ENCODE results near the gene MBNL3. TPM values are rescaled to one million over a fixed set of nuclear protein-coding genes. Genes with fewer than 3 reads are reported as not detected.

The MBNL3 gene
- total RNA-seq, 4 donors from 2014 or later = 1.7 to 4.5 (median 2.8) TPM

GRCh38 chrX:132353430-132353829 is 135.4 kb downstream of the MBNL3 start:
- ATAC-seq (no peak), DNase-seq (no peak)
- no peaks in the 10 kb centered on the region for H3K4me1 ChIP-seq
- H3K36me3 ChIP-seq = no peaks in the 10 kb centered on the region
- no peaks in the 10 kb centered on the region for H3K27me3 ChIP-seq
- in situ Hi-C loops (cut with MboI; ENCODE audit: low sequenced_read_pairs in 4 of 4) (no loop called here), intact Hi-C loops (cut with DNase I; ENCODE audit: low total_unique reads) (no loop called here)
- no peak overlapping the region for H3K27ac ChIP-seq
- no peak overlapping the region for H3K4me3 ChIP-seq
- TF ChIP-seq POLR2A (IDR thresholded peaks at IDR 0.05) (no peak), CTCF (IDR thresholded peaks at IDR 0.05 in 4 of 5, conservative IDR thresholded peaks at IDR 0.05 in 1 of 5) (no peak)
- H3K9me3 ChIP-seq = no peaks in the 10 kb centered on the region

GRCh38 chrX:132336172-132336571 is 152.7 kb downstream of the MBNL3 start:
- intact Hi-C loops (cut with DNase I; ENCODE audit: low total_unique reads) (no loop called here), in situ Hi-C loops (cut with MboI; ENCODE audit: low sequenced_read_pairs in 4 of 4) (no loop called here)
- no peak for DNase-seq
- TF ChIP-seq POLR2A (IDR thresholded peaks at IDR 0.05) (no peak), CTCF (IDR thresholded peaks at IDR 0.05 in 4 of 5, conservative IDR thresholded peaks at IDR 0.05 in 1 of 5) (no peak)
- Histone ChIP-seq H3K4me1 (no peaks in the 10 kb centered on the region), H3K4me3 (no peak overlapping the region), H3K9me3 (no peaks in the 10 kb centered on the region), H3K27me3 (no peaks in the 10 kb centered on the region), H3K36me3 (no peaks in the 10 kb centered on the region), H3K27ac (no peak overlapping the region)
- ATAC-seq = no peak

GRCh38 chrX:132333351-132333750 is 155.5 kb downstream of the MBNL3 start:
- Histone ChIP-seq H3K9me3 (no peaks in the 10 kb centered on the region), H3K4me3 (no peak overlapping the region), H3K36me3 (no peaks in the 10 kb centered on the region), H3K27ac (no peak overlapping the region), H3K27me3 (no peaks in the 10 kb centered on the region), H3K4me1 (no peaks in the 10 kb centered on the region)
- TF ChIP-seq POLR2A (IDR thresholded peaks at IDR 0.05) = no peak
- no peak for TF ChIP-seq CTCF (IDR thresholded peaks at IDR 0.05 in 4 of 5, conservative IDR thresholded peaks at IDR 0.05 in 1 of 5)
- intact Hi-C loops (cut with DNase I; ENCODE audit: low total_unique reads) = no loop called here
- in situ Hi-C loops (cut with MboI; ENCODE audit: low sequenced_read_pairs in 4 of 4) = no loop called here
- DNase-seq (no peak), ATAC-seq (no peak)

- Histone ChIP-seq H3K27ac (no peak overlapping the region), H3K4me3 (no peak overlapping the region), H3K9me3 (no peaks in the 10 kb centered on the region), H3K36me3 (no peaks in the 10 kb centered on the region), H3K4me1 (no peaks in the 10 kb centered on the region), H3K27me3 (no peaks in the 10 kb centered on the region)
- intact Hi-C loops (cut with DNase I; ENCODE audit: low total_unique reads) (no loop called here), in situ Hi-C loops (cut with MboI; ENCODE audit: low sequenced_read_pairs in 4 of 4) (no loop called here)
- TF ChIP-seq CTCF (IDR thresholded peaks at IDR 0.05 in 4 of 5, conservative IDR thresholded peaks at IDR 0.05 in 1 of 5) = no peak
- TF ChIP-seq POLR2A (IDR thresholded peaks at IDR 0.05) = no peak
- DNase-seq = no peak
- no peak for ATAC-seq
These were observed 157.3 kb downstream of the MBNL3 start for GRCh38 chrX:132331532-132331931.

GRCh38 chrX:132331000-132331399 is 157.8 kb downstream of the MBNL3 start:
- H3K27me3 ChIP-seq = no peaks in the 10 kb centered on the region
- no peaks in the 10 kb centered on the region for H3K36me3 ChIP-seq
- no peak for DNase-seq
- no peak overlapping the region for H3K27ac ChIP-seq
- intact Hi-C loops (cut with DNase I; ENCODE audit: low total_unique reads) (no loop called here), in situ Hi-C loops (cut with MboI; ENCODE audit: low sequenced_read_pairs in 4 of 4) (no loop called here)
- no peaks in the 10 kb centered on the region for H3K9me3 ChIP-seq
- H3K4me3 ChIP-seq = no peak overlapping the region
- H3K4me1 ChIP-seq = no peaks in the 10 kb centered on the region
- ATAC-seq = no peak
- no peak for TF ChIP-seq POLR2A (IDR thresholded peaks at IDR 0.05)
- no peak for TF ChIP-seq CTCF (IDR thresholded peaks at IDR 0.05 in 4 of 5, conservative IDR thresholded peaks at IDR 0.05 in 1 of 5)
